HepG2 (cell line): Measurements from ENCODE around the gene SLC17A5. TPM values are rescaled to one million over a fixed set of nuclear protein-coding genes. Genes with fewer than 3 reads are reported as not detected.

Source experiments
- ATAD3A ChIP-seq: sonication (generic); formaldehyde crosslinking; IDR thresholded peaks from 2 replicates; pipeline ENCODE4 v1.4.0; 2020; ENCODE audit warnings: missing genetic modification reagents
- EP300 ChIP-seq, 3 experiments: sonication (generic) in 1 of 3; formaldehyde crosslinking in 1 of 3; IDR thresholded peaks; 2 replicates each; pipeline versions ENCODE4 v1.5.1 to v1.6.1; 2011 to 2020; ENCODE audit warnings: low read depth in 2 of 3, low read length in 2 of 3, borderline replicate concordance in 1 of 3, improper control_type of control experiment in 1 of 3, mild to moderate bottlenecking in 1 of 3, missing genetic modification reagents in 1 of 3, moderate library complexity in 1 of 3
- LCORL ChIP-seq, 2 experiments: fragments of 450-650 bp in 1 of 2; sonication (generic) in 1 of 2; formaldehyde crosslinking in 1 of 2; IDR thresholded peaks; 2 replicates each; pipeline versions ENCODE4 v1.5.0 to v1.6.1; 2017 to 2020; ENCODE audit warnings: antibody characterized with exemption in 1 of 2, missing genetic modification reagents in 1 of 2
- NKX3-1 ChIP-seq: sonication (generic); formaldehyde crosslinking; IDR thresholded peaks from 2 replicates; pipeline ENCODE4 v1.5.0; 2020; ENCODE audit warnings: missing genetic modification reagents
- RFX5 ChIP-seq: IDR thresholded peaks from 2 replicates; pipeline ENCODE4 v1.6.1; 2011; ENCODE audit warnings: low read depth, low read length, improper control_type of control experiment
- ZNF260 ChIP-seq: sonication (generic); formaldehyde crosslinking; IDR thresholded peaks from 2 replicates; pipeline ENCODE4 v1.4.0; 2020; ENCODE audit warnings: missing genetic modification reagents, low read depth, mild to moderate bottlenecking, borderline replicate concordance
- ZNF772 ChIP-seq: sonication (generic); formaldehyde crosslinking; IDR thresholded peaks from 2 replicates; pipeline ENCODE4 v1.5.0; 2020; ENCODE audit warnings: mild to moderate bottlenecking, missing genetic modification reagents
- polyA plus RNA-seq, 8 experiments: library from polyadenylated mRNA; depleted of rRNA in 3 of 8; stranded (reverse) in 7 of 8; unstranded in 1 of 8; fragments of >200 nt; fragmentation: Illumina TruSeq in 4 of 8; extraction: Trizol in 4 of 8; gene quantifications; 2 replicates each; pipeline versions ENCODE4 v1.2.1 to v1.2.3, GENCODE V29; 2011 to 2016; ENCODE audit warnings: low read depth in 4 of 8, missing spikeins in 1 of 8, mixed read lengths in 1 of 8; ENCODE audit not compliant: insufficient read depth in 1 of 8
- total RNA-seq, 5 experiments: library from RNA; depleted of rRNA; stranded (reverse); fragments of >200 nt; fragmentation: Illumina TruSeq; extraction: Trizol; gene quantifications; 2 replicates each; pipeline ENCODE4 v1.2.3, GENCODE V29; 2016; ENCODE audit warnings: low read depth in 1 of 5
- TF ChIP-seq, protein P1 (sequence below): sonication (generic); formaldehyde crosslinking; IDR thresholded peaks from 2 replicates; pipeline ENCODE4 v1.4.0; 2020; ENCODE audit warnings: missing genetic modification reagents, borderline replicate concordance
- TF ChIP-seq, protein P2 (sequence below): sonication (generic); formaldehyde crosslinking; IDR thresholded peaks from 2 replicates; pipeline ENCODE4 v1.5.1; 2020; ENCODE audit warnings: missing genetic modification reagents, mild to moderate bottlenecking, borderline replicate concordance
- TF ChIP-seq, protein P3 (sequence below): sonication (generic); formaldehyde crosslinking; conservative IDR thresholded peaks from 2 replicates; pipeline ENCODE4 v1.8.0; 2022; ENCODE audit warnings: missing genetic modification reagents

The SLC17A5 gene
- total and polyA plus RNA-seq, 2 of the 13 experiments (the other 11 are each of a cell fraction or from before 2014, with no cell fraction given) = 18.3 to 20.5 TPM

DNA sequence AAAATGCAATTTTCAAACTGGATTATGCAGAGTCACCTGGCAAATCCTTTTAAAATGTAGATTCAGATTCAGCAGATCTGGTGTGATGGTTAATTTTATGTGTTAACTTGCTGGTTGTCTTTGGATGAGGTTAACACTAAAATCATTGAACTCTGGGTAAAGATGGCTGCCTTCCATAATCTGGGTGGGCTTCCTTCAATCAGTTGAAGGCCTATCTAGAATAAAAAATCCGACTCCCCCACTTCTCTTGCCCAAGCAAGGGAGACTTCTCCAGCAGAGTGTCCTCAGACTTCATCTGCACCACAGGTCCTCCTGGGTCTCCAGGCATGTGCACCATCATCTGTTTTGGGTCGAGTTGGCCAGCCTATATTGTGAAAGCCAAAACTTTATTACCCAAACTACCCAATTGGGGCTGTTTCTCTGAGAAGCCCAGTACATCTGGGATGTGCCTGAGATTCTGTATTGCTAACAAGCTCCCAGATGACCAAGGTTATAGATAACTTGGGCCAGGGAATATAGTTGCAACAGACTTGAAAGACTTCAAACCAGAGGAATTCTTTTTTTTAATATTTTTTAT lies 1.6 kb upstream of the SLC17A5 start (continued):
- TF ChIP-seq, protein P1, sequence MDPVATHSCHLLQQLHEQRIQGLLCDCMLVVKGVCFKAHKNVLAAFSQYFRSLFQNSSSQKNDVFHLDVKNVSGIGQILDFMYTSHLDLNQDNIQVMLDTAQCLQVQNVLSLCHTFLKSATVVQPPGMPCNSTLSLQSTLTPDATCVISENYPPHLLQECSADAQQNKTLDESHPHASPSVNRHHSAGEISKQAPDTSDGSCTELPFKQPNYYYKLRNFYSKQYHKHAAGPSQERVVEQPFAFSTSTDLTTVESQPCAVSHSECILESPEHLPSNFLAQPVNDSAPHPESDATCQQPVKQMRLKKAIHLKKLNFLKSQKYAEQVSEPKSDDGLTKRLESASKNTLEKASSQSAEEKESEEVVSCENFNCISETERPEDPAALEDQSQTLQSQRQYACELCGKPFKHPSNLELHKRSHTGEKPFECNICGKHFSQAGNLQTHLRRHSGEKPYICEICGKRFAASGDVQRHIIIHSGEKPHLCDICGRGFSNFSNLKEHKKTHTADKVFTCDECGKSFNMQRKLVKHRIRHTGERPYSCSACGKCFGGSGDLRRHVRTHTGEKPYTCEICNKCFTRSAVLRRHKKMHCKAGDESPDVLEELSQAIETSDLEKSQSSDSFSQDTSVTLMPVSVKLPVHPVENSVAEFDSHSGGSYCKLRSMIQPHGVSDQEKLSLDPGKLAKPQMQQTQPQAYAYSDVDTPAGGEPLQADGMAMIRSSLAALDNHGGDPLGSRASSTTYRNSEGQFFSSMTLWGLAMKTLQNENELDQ (CRISPR knock-in tag) = no peak
- TF ChIP-seq RFX5 (no peak), EP300 (IDR thresholded peaks at IDR 0.05; ENCODE audit: low read depth in 2 of 2, low read length in 2 of 2) (no peak), EP300 (CRISPR knock-in tag; IDR thresholded peaks at IDR 0.05; ENCODE audit: borderline replicate concordance) (no peak), LCORL (IDR thresholded peaks at IDR 0.05) (no peak), LCORL (CRISPR knock-in tag; IDR thresholded peaks at IDR 0.05) (no peak), NKX3-1 (CRISPR knock-in tag) (no peak), ATAD3A (CRISPR knock-in tag) (no peak), ZNF260 (CRISPR knock-in tag) (no peak), ZNF772 (CRISPR knock-in tag) (no peak)
- TF ChIP-seq, protein P2, sequence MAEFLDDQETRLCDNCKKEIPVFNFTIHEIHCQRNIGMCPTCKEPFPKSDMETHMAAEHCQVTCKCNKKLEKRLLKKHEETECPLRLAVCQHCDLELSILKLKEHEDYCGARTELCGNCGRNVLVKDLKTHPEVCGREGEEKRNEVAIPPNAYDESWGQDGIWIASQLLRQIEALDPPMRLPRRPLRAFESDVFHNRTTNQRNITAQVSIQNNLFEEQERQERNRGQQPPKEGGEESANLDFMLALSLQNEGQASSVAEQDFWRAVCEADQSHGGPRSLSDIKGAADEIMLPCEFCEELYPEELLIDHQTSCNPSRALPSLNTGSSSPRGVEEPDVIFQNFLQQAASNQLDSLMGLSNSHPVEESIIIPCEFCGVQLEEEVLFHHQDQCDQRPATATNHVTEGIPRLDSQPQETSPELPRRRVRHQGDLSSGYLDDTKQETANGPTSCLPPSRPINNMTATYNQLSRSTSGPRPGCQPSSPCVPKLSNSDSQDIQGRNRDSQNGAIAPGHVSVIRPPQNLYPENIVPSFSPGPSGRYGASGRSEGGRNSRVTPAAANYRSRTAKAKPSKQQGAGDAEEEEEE = no peak
- TF ChIP-seq, protein P3, sequence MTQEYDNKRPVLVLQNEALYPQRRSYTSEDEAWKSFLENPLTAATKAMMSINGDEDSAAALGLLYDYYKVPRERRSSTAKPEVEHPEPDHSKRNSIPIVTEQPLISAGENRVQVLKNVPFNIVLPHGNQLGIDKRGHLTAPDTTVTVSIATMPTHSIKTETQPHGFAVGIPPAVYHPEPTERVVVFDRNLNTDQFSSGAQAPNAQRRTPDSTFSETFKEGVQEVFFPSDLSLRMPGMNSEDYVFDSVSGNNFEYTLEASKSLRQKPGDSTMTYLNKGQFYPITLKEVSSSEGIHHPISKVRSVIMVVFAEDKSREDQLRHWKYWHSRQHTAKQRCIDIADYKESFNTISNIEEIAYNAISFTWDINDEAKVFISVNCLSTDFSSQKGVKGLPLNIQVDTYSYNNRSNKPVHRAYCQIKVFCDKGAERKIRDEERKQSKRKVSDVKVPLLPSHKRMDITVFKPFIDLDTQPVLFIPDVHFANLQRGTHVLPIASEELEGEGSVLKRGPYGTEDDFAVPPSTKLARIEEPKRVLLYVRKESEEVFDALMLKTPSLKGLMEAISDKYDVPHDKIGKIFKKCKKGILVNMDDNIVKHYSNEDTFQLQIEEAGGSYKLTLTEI (CRISPR knock-in tag) = no peak
- TF ChIP-seq, all 625 proteins: peak for 0
